K562 (cell line): Measurements from ENCODE around the gene PVALEF. TPM values are rescaled to one million over a fixed set of nuclear protein-coding genes. Genes with fewer than 3 reads are reported as not detected.
A peak's percentile ranks its signal among the peaks of the same experiment; 100 is the strongest.

Source experiments
- CBFA2T3 ChIP-seq: fragments of 450-650 bp; IDR thresholded peaks from 2 replicates; pipeline ENCODE4 v1.6.1; 2017
- E2F6 ChIP-seq, 2 experiments: IDR thresholded peaks; 2 replicates each; pipeline ENCODE4 v1.6.1; 2011; ENCODE audit warnings: borderline replicate concordance in 1 of 2, control low read depth in 1 of 2, low read depth in 1 of 2, low read length in 1 of 2, mild to moderate bottlenecking in 1 of 2, mixed read lengths in 1 of 2, moderate library complexity in 1 of 2; ENCODE audit not compliant: insufficient read depth in 1 of 2, insufficient read length in 1 of 2, poor library complexity in 1 of 2, severe bottlenecking in 1 of 2; ENCODE audit errors: extremely low read depth in 1 of 2
- GTF2E2 ChIP-seq: fragments of 200-800 bp; sonication (Bioruptor generic); IDR thresholded peaks from 2 replicates; pipeline ENCODE4 v1.6.1; 2016; ENCODE audit warnings: missing genetic modification characterization, missing compliant biosample characterization
- MAX ChIP-seq: sonication (generic); formaldehyde crosslinking; IDR thresholded peaks from 2 replicates; pipeline ENCODE4 v1.9.0; 2022; ENCODE audit warnings: mild to moderate bottlenecking, missing genetic modification reagents
- POLR2B ChIP-seq: fragments of 450-650 bp; IDR thresholded peaks from 2 replicates; pipeline ENCODE4 v1.6.1; 2018; ENCODE audit warnings: low read depth; ENCODE audit not compliant: partially characterized antibody
- RAD21 ChIP-seq, 2 experiments: fragments of 250-450 bp in 1 of 2; fragments of 450-650 bp in 1 of 2; sonication (Bioruptor Pico) in 1 of 2; formaldehyde crosslinking in 1 of 2; IDR thresholded peaks in 1 of 2; conservative IDR thresholded peaks in 1 of 2; 2 replicates each; pipeline versions ENCODE4 v1.4.0 to v1.8.0; 2020 to 2022; ENCODE audit warnings: mild to moderate bottlenecking in 2 of 2, moderate library complexity in 1 of 2
- TFAP4 ChIP-seq: sonication (generic); formaldehyde crosslinking; IDR thresholded peaks from 2 replicates; pipeline ENCODE4 v1.8.0; 2022; ENCODE audit warnings: missing genetic modification reagents, mild to moderate bottlenecking, moderate library complexity, borderline replicate concordance
- THAP12 ChIP-seq: fragments of 250-450 bp; sonication (Bioruptor Pico); IDR thresholded peaks from 2 replicates; pipeline ENCODE4 v1.9.0; 2021; ENCODE audit warnings: mild to moderate bottlenecking, inconsistent platforms
- XRCC4 ChIP-seq: IDR thresholded peaks from one replicate; pipeline ENCODE4 v1.6.1; 2011; ENCODE audit not compliant: insufficient read depth, insufficient read length; ENCODE audit errors: extremely low read depth
- ZBTB7A ChIP-seq: IDR thresholded peaks from 2 replicates; pipeline ENCODE4 v1.6.1; 2011; ENCODE audit warnings: low read depth, mild to moderate bottlenecking, low read length, moderate library complexity, borderline replicate concordance; ENCODE audit not compliant: control insufficient read depth
- ZFX ChIP-seq: sonication (generic); formaldehyde crosslinking; IDR thresholded peaks from 2 replicates; pipeline ENCODE4 v1.8.0; 2022; ENCODE audit warnings: mild to moderate bottlenecking, missing genetic modification reagents, moderate library complexity
- ZNF133 ChIP-seq: fragments of 250-450 bp; sonication (Bioruptor Pico); IDR thresholded peaks from 2 replicates; pipeline ENCODE4 v1.4.0; 2020; ENCODE audit warnings: mild to moderate bottlenecking
- ZNF24 ChIP-seq: fragments of 450-650 bp; IDR thresholded peaks from 2 replicates; pipeline ENCODE4 v1.6.1; 2016
- ZNF316 ChIP-seq: fragments of 450-650 bp; IDR thresholded peaks from 2 replicates; pipeline ENCODE4 v1.6.1; 2016
- ZNF589 ChIP-seq: fragments of 200-800 bp; sonication (Bioruptor generic); IDR thresholded peaks from 2 replicates; pipeline ENCODE4 v1.6.1; 2016; ENCODE audit warnings: low read depth, missing genetic modification characterization, missing compliant biosample characterization
- polyA plus RNA-seq, 8 experiments: library from polyadenylated mRNA; depleted of rRNA in 4 of 8; stranded (reverse) in 5 of 8; unstranded in 3 of 8; fragments of >200 nt; fragmentation: Nextera tagmentation in 2 of 8; fragmentation: Illumina TruSeq in 1 of 8; extraction: Ambion mirVana in 2 of 8; extraction: Trizol in 1 of 8; gene quantifications; 2 replicates each; pipeline versions ENCODE4 v1.2.1 to v1.2.3, GENCODE V29; 2011 to 2014; ENCODE audit warnings: inconsistent platforms in 1 of 8, missing spikeins in 1 of 8
- total RNA-seq, 7 experiments: library from RNA; depleted of rRNA in 6 of 7; stranded (reverse); fragments of >200 nt in 6 of 7; fragmentation: Illumina TruSeq in 2 of 7; extraction: Trizol in 2 of 7; gene quantifications; 2 replicates each; pipeline versions ENCODE4 v1.2.1 to v1.2.3, GENCODE V29; 2011 to 2021; ENCODE audit warnings: low replicate concordance in 1 of 7

PVALEF gene
- total and polyA plus RNA-seq, 9 of the 15 experiments (the other 6 are each of a cell fraction or from before 2014, with no cell fraction given) = not detected

- TF ChIP-seq THAP12 (CRISPR knock-in tag) (no peak), XRCC4 (no peak), ZNF133 (CRISPR knock-in tag) (no peak), E2F6 (IDR thresholded peaks at IDR 0.05; ENCODE audit: borderline replicate concordance in 1 of 2, extremely low read depth in 1 of 2, insufficient read depth in 1 of 2, insufficient read length in 1 of 2, low read depth in 1 of 2, low read length in 1 of 2, poor library complexity in 1 of 2, severe bottlenecking in 1 of 2) (peak in 1 of 2 experiments; percentile 30), ZBTB7A (peak; percentile 17; the same call in 1 of the 2 replicates), RAD21 (CRISPR knock-in tag; conservative IDR thresholded peaks at IDR 0.05 in 1 of 2, IDR thresholded peaks at IDR 0.05 in 1 of 2) (peak; percentile 41 to 66), POLR2B (no peak), CBFA2T3 (no peak), ZNF24 (no peak), ZNF316 (peak; percentile 52), ZFX (CRISPR knock-in tag) (0 out of 2 replicates have a peak, but pooled peaks have one; percentile 18), MAX (CRISPR knock-in tag) (peak; percentile 31; the same call in 1 of the 2 replicates), ZNF589 (CRISPR knock-in tag) (no peak), TFAP4 (CRISPR knock-in tag) (0 out of 2 replicates have a peak, but pooled peaks have one; percentile 20), GTF2E2 (tag) (no peak)
Measured at GRCh38 chr17:81200695-81201580, 35.6 kb downstream of the PVALEF start (continued).
